GM23248 (cell line): ENCODE data around the gene GRIA1. TPM values are rescaled to one million over a fixed set of nuclear protein-coding genes. Genes with fewer than 3 reads are reported as not detected.
A peak's percentile ranks its signal among the peaks of the same experiment; 100 is the strongest.

Source experiments
- DNase-seq: peaks from one replicate; pipeline ENCODE4 v3.0.0-alpha.2; 2015
- H2AFZ ChIP-seq: fragments of 200-600 bp; sonication (generic); 2 replicates; pipeline ENCODE4 v1.6.1; 2016; ENCODE audit warnings: antibody characterized with exemption
- H3F3A ChIP-seq: fragments of 200-600 bp; sonication (generic); 2 replicates; pipeline ENCODE4 v1.6.1; 2016; ENCODE audit warnings: mild to moderate bottlenecking, antibody characterized with exemption, mixed run types; ENCODE audit not compliant: insufficient read depth
- H3K27ac ChIP-seq: fragments of 200-600 bp; sonication (generic); 2 replicates; pipeline ENCODE4 v1.5.1; 2016; ENCODE audit warnings: mild to moderate bottlenecking
- H3K27me3 ChIP-seq: fragments of 200-600 bp; sonication (generic); replicated peaks from 2 replicates; pipeline ENCODE4 v1.6.1; 2016; ENCODE audit warnings: mild to moderate bottlenecking; ENCODE audit not compliant: insufficient read depth
- H3K36me3 ChIP-seq: fragments of 200-600 bp; sonication (generic); 2 replicates; pipeline ENCODE4 v1.6.1; 2016; ENCODE audit warnings: low read depth, mild to moderate bottlenecking
- H3K4me1 ChIP-seq: fragments of 200-600 bp; sonication (generic); 2 replicates; pipeline ENCODE4 v1.6.1; 2016; ENCODE audit warnings: mild to moderate bottlenecking; ENCODE audit not compliant: insufficient read depth
- H3K4me2 ChIP-seq: fragments of 200-600 bp; sonication (generic); one replicate; pipeline ENCODE4 v1.6.1; 2016; ENCODE audit warnings: mild to moderate bottlenecking; ENCODE audit not compliant: unreplicated experiment
- H3K4me3 ChIP-seq: fragments of 200-600 bp; sonication (generic); 2 replicates; pipeline ENCODE4 v1.5.1; 2016; ENCODE audit warnings: mild to moderate bottlenecking
- H3K79me2 ChIP-seq: fragments of 200-600 bp; sonication (generic); 2 replicates; pipeline ENCODE4 v1.6.1; 2016; ENCODE audit warnings: mild to moderate bottlenecking; ENCODE audit not compliant: insufficient read depth
- H3K9ac ChIP-seq: fragments of 200-600 bp; sonication (generic); 2 replicates; pipeline ENCODE4 v1.6.1; 2016; ENCODE audit warnings: mild to moderate bottlenecking
- H3K9me2 ChIP-seq: fragments of 200-600 bp; sonication (generic); 2 replicates; pipeline ENCODE4 v1.6.1; 2016; ENCODE audit warnings: mixed run types, mild to moderate bottlenecking, moderate library complexity; ENCODE audit not compliant: insufficient read depth
- H3K9me3 ChIP-seq: fragments of 200-600 bp; sonication (generic); one replicate; pipeline ENCODE4 v1.6.1; 2017; ENCODE audit warnings: low read depth
- H4K20me1 ChIP-seq: fragments of 200-600 bp; sonication (generic); 2 replicates; pipeline ENCODE4 v1.6.0; 2016; ENCODE audit not compliant: insufficient read depth
- EZH2 ChIP-seq: fragments of 200-600 bp; sonication (generic); IDR thresholded peaks from 2 replicates; pipeline ENCODE4 v1.6.1; 2018; ENCODE audit warnings: antibody characterized with exemption, mild to moderate bottlenecking; ENCODE audit not compliant: insufficient read depth, poor library complexity, severe bottlenecking
- EZH2phosphoT487 ChIP-seq: fragments of 200-600 bp; sonication (generic); IDR thresholded peaks from 2 replicates; pipeline ENCODE4 v1.6.1; 2018; ENCODE audit warnings: antibody characterized with exemption, moderate library complexity, mild to moderate bottlenecking, low read depth; ENCODE audit not compliant: insufficient read depth
- WGBS, 2 experiments: methylation state at CpG; one replicate each; pipeline ENCODE4 v1.1.6; 2015 to 2017; ENCODE audit warnings: low lambda C conversion rate in 2 of 2, low coverage in 1 of 2; ENCODE audit errors: missing lambda C conversion rate in 2 of 2; 5-methylcytosine and 5-hydroxymethylcytosine counted together
- in situ Hi-C: fragments of 300-500 bp; cut with MboI; formaldehyde crosslinking; loops from 2 replicates; pipeline ENCODE4 v1.15.0; 2020
- polyA plus RNA-seq: library from polyadenylated mRNA; unstranded; fragments of >200 nt; fragmentation: Nextera tagmentation; extraction: Ambion mirVana; gene quantifications from 2 replicates; pipeline ENCODE4 v1.2.1, GENCODE V29; 2016
- total RNA-seq: library from RNA; depleted of rRNA; stranded (reverse); fragments of >200 nt; shearing (Covaris generic); gene quantifications from 2 replicates; pipeline ENCODE4 v1.2.3, GENCODE V29; 2014

The GRIA1 gene
- total and polyA plus RNA-seq, 2 experiments from 2014 or later, result 0.04 to 0.11 TPM

DNA sequence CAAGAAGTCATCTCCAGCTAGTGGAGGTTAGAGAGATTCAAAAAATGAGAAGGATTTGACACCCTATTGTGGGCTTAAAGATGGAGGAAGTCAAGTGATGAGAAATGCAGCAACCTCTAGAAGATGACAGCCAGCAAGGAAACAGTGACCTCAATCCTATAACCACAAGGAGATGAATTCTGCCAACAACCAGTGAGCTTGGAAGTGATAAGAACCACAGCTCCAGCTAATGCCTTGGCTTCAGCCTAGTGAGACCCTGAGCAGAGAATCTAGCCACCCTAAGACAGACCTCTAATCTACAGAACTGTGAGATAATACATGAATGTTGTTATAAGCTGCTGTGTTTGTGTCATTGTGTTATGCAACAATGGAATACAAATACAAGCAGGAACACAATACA, 262.4 kb downstream of the GRIA1 start:
- peak; percentile 33 for DNase-seq

DNA sequence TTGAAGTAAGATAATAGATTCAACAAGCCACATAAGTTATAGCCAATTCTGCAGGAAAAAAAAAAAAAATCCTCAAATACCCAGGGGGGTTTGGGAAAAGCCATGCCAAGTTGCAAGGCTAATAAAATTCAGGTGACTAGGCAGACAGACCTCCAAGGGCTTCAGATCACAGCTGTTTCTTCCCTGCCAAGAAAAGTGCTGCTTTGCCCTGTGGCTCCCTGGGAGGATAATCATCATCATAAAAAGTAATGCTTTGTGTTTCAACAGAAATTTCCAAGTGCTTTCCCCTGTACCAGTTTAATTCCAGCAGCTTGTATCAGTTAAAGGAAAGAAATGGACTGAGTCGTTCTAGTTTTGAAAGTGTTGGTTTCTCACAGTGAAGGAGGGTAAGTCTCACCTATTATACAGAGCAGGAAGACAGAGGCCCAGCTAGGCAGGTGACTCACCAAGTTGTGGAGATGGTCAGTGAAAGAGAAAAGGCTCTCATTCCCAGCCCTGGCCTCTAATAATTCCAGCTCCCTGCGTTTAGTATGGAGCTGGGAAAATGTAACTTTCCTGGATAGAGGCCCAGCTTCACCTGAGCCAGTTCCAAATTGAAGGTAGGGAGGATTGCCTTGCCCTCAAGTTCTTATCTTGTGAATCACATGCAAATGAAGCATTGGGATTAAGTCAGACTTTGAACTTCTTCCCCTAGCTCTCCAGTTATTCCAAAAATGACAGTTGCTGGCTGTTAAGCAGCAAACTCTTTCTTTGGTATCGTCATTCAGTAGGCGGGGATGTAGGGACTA, 263.4 kb downstream of the GRIA1 start:
- no peak overlapping the region for H3K4me2 ChIP-seq
- no peaks in the 10 kb centered on the region for H3K79me2 ChIP-seq
- H2AFZ ChIP-seq, result no peak overlapping the region
- DNase-seq, result peak; percentile 15
- H4K20me1 ChIP-seq, result no peaks in the 10 kb centered on the region
- H3K36me3 ChIP-seq, result no peaks in the 10 kb centered on the region
- H3F3A ChIP-seq, result no peaks in the 10 kb centered on the region
- no peaks in the 10 kb centered on the region for H3K27me3 ChIP-seq
- 31 to 39% methylated on average over 4 of the region's 4 CpGs for WGBS, 2 experiments
- TF ChIP-seq EZH2phosphoT487 (no peak), EZH2 (no peak)
- H3K9me3 ChIP-seq, result no peaks in the 10 kb centered on the region
- H3K4me3 ChIP-seq, result no peak overlapping the region
- H3K4me1 ChIP-seq, result peaks cover 5% of the 10 kb centered on the region; the same call in 1 of the 2 replicates
- in situ Hi-C loops, result no loop called here
- no peaks in the 10 kb centered on the region for H3K9me2 ChIP-seq
- H3K9ac ChIP-seq, result no peak overlapping the region
- no peak overlapping the region for H3K27ac ChIP-seq

More for the DNA sequence above, 262.4 kb downstream of the GRIA1 start:
- no peaks in the 10 kb centered on the region for H4K20me1 ChIP-seq
- no peaks in the 10 kb centered on the region for H3K27me3 ChIP-seq
- no peaks in the 10 kb centered on the region for H3K9me2 ChIP-seq
- H3K4me1 ChIP-seq, result peaks cover 5% of the 10 kb centered on the region; the same call in 1 of the 2 replicates
- H3K9ac ChIP-seq, result no peak overlapping the region
- no peak overlapping the region for H2AFZ ChIP-seq
- H3K4me3 ChIP-seq, result no peak overlapping the region
- H3K9me3 ChIP-seq, result no peaks in the 10 kb centered on the region
- no peak overlapping the region for H3K27ac ChIP-seq
- H3K79me2 ChIP-seq, result no peaks in the 10 kb centered on the region
- no peaks in the 10 kb centered on the region for H3K36me3 ChIP-seq
- H3F3A ChIP-seq, result no peaks in the 10 kb centered on the region
- in situ Hi-C loops, result no loop called here
- no peak overlapping the region for H3K4me2 ChIP-seq
- no peak for TF ChIP-seq EZH2phosphoT487
- TF ChIP-seq EZH2, result no peak

DNA sequence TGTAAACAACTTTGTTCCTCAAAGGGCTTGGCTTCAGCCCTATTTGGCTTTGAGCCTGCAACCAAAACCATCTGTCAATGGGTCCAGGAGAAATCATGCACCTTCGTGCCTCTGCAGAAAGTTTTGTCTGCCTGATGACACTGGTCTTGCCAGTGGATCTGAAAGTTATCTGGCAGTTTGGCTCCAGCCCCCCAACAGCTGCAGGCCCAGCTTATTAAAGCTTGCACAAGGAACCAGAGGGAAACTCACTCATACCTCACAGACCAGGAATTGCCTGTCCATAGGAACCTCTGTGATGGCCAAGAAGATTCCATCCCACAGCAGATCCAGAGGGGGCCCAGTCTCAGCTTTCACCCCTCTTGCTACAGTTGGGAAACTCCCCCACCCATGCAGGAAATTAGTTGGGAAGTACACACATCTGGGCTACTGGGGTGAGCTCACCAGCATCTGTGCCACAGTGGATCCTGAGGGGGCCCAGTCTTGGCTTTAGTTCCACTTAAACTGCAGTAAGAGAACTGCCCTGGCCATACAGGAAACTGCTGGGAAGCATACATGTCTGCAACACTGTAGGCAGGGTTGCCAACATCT, 265.5 kb downstream of the GRIA1 start:
- H3K4me2 ChIP-seq, result no peak overlapping the region
- no peaks in the 10 kb centered on the region; the same call in 1 of the 2 replicates for H3K9me2 ChIP-seq
- H3K9me3 ChIP-seq, result no peaks in the 10 kb centered on the region
- no peak overlapping the region for H3K4me3 ChIP-seq
- no peaks in the 10 kb centered on the region for H3K79me2 ChIP-seq
- whole genome bisulfite sequencing, 2 experiments, result 23 to 42% methylated on average over 1 of the region's 1 CpG
- H3K36me3 ChIP-seq, result no peaks in the 10 kb centered on the region
- H2AFZ ChIP-seq, result no peak overlapping the region
- in situ Hi-C loops, result no loop called here
- no peak for DNase-seq
- H3K27me3 ChIP-seq, result no peaks in the 10 kb centered on the region
- H3K4me1 ChIP-seq, result no peaks in the 10 kb centered on the region
- no peaks in the 10 kb centered on the region for H4K20me1 ChIP-seq
- no peak for TF ChIP-seq EZH2
- TF ChIP-seq EZH2phosphoT487, result no peak
- H3F3A ChIP-seq, result no peaks in the 10 kb centered on the region
- H3K27ac ChIP-seq, result no peak overlapping the region
- no peak overlapping the region for H3K9ac ChIP-seq

DNA sequence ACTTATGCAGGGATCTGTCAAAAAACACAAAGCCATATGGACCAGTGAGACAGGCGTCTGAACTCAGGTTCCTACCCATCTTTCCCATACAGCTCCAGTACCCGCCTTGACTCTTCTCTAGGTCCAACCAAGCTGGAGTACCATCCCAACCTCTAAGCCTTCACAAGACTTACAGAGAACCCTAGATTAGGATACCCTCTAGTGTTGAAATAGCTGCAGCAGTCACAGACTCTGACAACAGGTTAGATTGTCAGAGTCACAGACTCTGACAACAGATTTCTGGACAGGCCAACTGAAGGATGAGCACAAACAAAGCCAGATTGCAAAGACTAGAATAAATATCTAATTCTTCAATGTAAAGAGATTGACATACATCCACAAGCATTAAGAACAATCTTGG, 266.1 kb downstream of the GRIA1 start:
- DNase-seq, result peak; percentile 9
- 27 to 31% methylated on average over 2 of the region's 2 CpGs for WGBS, 2 experiments
- Histone ChIP-seq H3F3A (no peaks in the 10 kb centered on the region), H3K36me3 (no peaks in the 10 kb centered on the region), H3K9me3 (no peaks in the 10 kb centered on the region), H3K9me2 (no peaks in the 10 kb centered on the region; the same call in 1 of the 2 replicates), H3K79me2 (no peaks in the 10 kb centered on the region), H3K4me3 (no peak overlapping the region), H3K4me1 (no peaks in the 10 kb centered on the region), H3K27me3 (no peaks in the 10 kb centered on the region), H4K20me1 (no peaks in the 10 kb centered on the region), H2AFZ (no peak overlapping the region), H3K27ac (no peak overlapping the region), H3K9ac (no peak overlapping the region), H3K4me2 (no peak overlapping the region)
- in situ Hi-C loops, result no loop called here
- TF ChIP-seq EZH2 (no peak), EZH2phosphoT487 (no peak)
